Left colon (tissue), 2 donors: ENCODE measurements around the gene DNAJA1. TPM values are rescaled to one million over a fixed set of nuclear protein-coding genes. Genes with fewer than 3 reads are reported as not detected.
"Not testable (repeated sequence)": the region's sequence is repeated elsewhere in the genome, so short reads cannot be mapped to it uniquely, and the experiment has no call there.

ENCODE experiments used
- ATAC-seq: fragments of 200-7000 bp; cut with Tn5 transposase; one replicate; pipeline ENCODE4 v1.9.1; 2020; ENCODE audit warnings: mild to moderate bottlenecking, moderate library complexity
- DNase-seq, 2 donors: peaks; one replicate each; pipeline ENCODE4 v3.0.0-alpha.2; 2020
- intact Hi-C, 2 donors: fragments of 100-400 bp; cut with DNase I in 1 of 2; cut with micrococcal nuclease in 1 of 2; formaldehyde crosslinking; loops; one replicate each; pipeline versions ENCODE4 v1.11.2 to v1.14.0; 2022; cut with DNase I, micrococcal nuclease
- total RNA-seq, 2 donors: library from RNA; stranded (reverse); fragmentation: NEBNext Ultra II Directional; extraction: Animal tissue kit (Norgen Biotek cat#: 25700); gene quantifications; one replicate each; pipeline ENCODE4 v1.2.1, GENCODE V29; 2021
- donor health status: DM: no; HTN: no; CAD: no.
- donor health status: DM: yes; HTN: yes; CAD: no.

DNAJA1 gene
- total RNA-seq, 2 donors from 2014 or later: 56.7 to 75.9 TPM

GRCh38 chr9:33065157-33066076 is 40.3 kb downstream of the DNAJA1 start:
- intact Hi-C loops: no loop called here
- ATAC-seq: no peak

GRCh38 chr9:33068991-33069390 is 43.9 kb downstream of the DNAJA1 start:
- ATAC-seq (no peak), DNase-seq (no peak)
- intact Hi-C loops: no loop called here

More at GRCh38 chr9:33065157-33066076, 40.3 kb downstream of the DNAJA1 start:
- DNase-seq: no peak

- ATAC-seq (peak; percentile 97), DNase-seq (peak; percentile 96 to 98)
- intact Hi-C loops: no loop called here
Observed at GRCh38 chr9:33076046-33077004, 51.3 kb downstream of the DNAJA1 start, which contains the start of gene SMU1. Gene SMU1, minus strand, starts transcription at chr9:33076674. Its CDS starts 66 bp downstream, at chr9:33076608.

GRCh38 chr9:33080534-33080933 is 55.5 kb downstream of the DNAJA1 start:
- intact Hi-C loops: loop anchor here (2.0 to 5.0 kb wide), 2 partner anchors 142 to 144 kb away; no protein-coding TSS in a partner anchor
- no peak for DNase-seq
- ATAC-seq: no peak

DNA sequence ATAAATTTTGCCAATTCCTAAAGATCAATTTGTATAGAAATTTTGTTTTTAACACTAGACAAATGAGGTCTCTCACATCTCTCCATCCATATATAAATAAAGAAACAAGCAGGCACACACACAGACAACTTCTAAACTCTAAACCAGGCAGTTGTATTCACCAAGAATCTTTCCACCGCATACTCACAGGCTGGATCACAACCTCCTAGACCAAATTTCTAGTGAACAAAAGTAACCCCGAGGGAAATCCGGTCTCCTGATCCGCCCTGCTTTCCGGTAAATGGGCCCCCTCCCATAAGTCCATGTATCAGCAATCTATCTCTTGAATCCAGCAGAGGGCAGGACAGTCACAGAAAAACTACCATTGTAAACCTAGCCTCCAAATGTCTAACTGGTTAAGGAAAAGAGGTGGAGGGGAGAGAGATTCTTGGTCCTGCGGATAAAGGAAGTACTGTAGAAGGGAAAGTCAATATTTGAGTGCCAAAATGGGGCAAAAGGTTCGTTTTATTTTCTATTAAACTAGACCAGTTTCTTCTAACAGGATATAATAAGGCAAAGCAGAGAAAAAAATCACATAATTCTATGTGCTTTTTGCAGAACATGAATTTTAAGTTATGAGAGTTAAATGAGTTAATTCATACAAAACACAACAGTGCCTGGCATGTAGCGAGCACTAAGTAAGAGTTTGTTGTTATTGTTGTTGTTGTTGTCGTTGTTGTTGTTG is 56.2 kb downstream of the DNAJA1 start:
- peak; percentile 44 to 58 for DNase-seq
- ATAC-seq: peak; percentile 54
- intact Hi-C loops: loop anchor here (2.0 to 5.0 kb wide), 2 partner anchors 141 to 144 kb away; no protein-coding TSS in a partner anchor

- intact Hi-C loops: loop anchor here in 1 of 2 donors (5.0 kb wide), 1 partner anchor 140 kb away; no protein-coding TSS in a partner anchor
- no peak for ATAC-seq
- DNase-seq: no peak
Observed at GRCh38 chr9:33082128-33082527, 57.1 kb downstream of the DNAJA1 start.

GRCh38 chr9:33082538-33083326 is 57.7 kb downstream of the DNAJA1 start:
- ATAC-seq (no peak), DNase-seq (no peak)
- intact Hi-C loops: loop anchor here in 1 of 2 donors (5.0 kb wide), 1 partner anchor 140 kb away; no protein-coding TSS in a partner anchor

DNA sequence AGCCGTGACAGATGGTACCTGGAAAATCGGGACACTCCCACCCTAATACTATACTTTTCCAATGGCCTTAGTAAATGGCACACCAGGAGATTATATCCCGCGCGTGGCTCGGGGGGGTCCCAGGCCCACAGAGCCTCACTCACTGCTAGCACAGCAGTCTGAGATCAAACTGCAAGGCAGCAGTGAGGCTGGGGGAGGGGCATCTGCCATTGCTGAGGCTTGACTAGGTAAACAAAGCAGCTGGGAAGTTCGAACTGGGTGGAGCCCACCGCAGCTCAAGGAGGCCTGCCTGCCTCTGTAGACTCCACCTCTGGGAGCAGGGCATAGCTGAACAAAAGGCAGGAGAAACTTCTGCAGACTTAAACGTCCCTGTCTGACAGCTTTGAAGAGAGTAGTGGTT is 60.6 kb downstream of the DNAJA1 start:
- ATAC-seq, DNase-seq, intact Hi-C loops: not testable (repeated sequence)

Other genes with a start within 250 kb of the DNAJA1 start
- gene TMEM215, start 241.7 kb upstream of the DNAJA1 start, total RNA-seq: under 1 TPM in 1 of 2 donors, not detected in 1; 0.06 TPM
- 10 to 100 TPM; 17.6 to 23.6 TPM for gene APTX, start 23.6 kb upstream of the DNAJA1 start, total RNA-seq
- 10 to 100 TPM; 15.3 to 16.6 TPM for gene SMU1, start 51.4 kb downstream of the DNAJA1 start, total RNA-seq
- 100 to 1,000 TPM; 106 to 115 TPM for gene B4GALT1, start 142.1 kb downstream of the DNAJA1 start, total RNA-seq
- gene SPINK4, start 214.9 kb downstream of the DNAJA1 start, total RNA-seq: 100 to 1,000 TPM in 1 of 2 donors, 10 to 100 TPM in 1; 13.9 to 146 TPM
- 100 to 1,000 TPM; 159 to 163 TPM for gene BAG1, start 239.4 kb downstream of the DNAJA1 start, total RNA-seq
- gene CHMP5, start 239.8 kb downstream of the DNAJA1 start, total RNA-seq: 100 to 1,000 TPM in 1 of 2 donors, 10 to 100 TPM in 1; 81.0 to 106 TPM